Activated T-cell treated with anti-CD3 and anti-CD28 coated beads, Interleukin-2, amount 50 U/mL, for 4 hours (primary cell): ENCODE measurements around the gene JAG2. TPM values are rescaled to one million over a fixed set of nuclear protein-coding genes. Genes with fewer than 3 reads are reported as not detected.
"Not testable (repeated sequence)": the region's sequence is repeated elsewhere in the genome, so short reads cannot be mapped to it uniquely, and the experiment has no call there.

Experiments
- ATAC-seq, 2 donors: fragments of 200-7000 bp; cut with Tn5 transposase; one replicate each; pipeline ENCODE4 v1.10.0; 2021
- DNase-seq: peaks from one replicate; pipeline ENCODE4 v3.0.0-alpha.2; 2020
- H3K27me3 Mint-ChIP-seq: one replicate; pipeline ENCODE4 v1.8.0; 2021; ENCODE audit warnings: low read depth, mixed read lengths
- H3K36me3 Mint-ChIP-seq: one replicate; pipeline ENCODE4 v1.8.0; 2022; ENCODE audit warnings: mixed read lengths; ENCODE audit not compliant: insufficient read depth
- H3K4me1 Mint-ChIP-seq: one replicate; pipeline ENCODE4 v1.8.0; 2021; ENCODE audit warnings: low read depth, mixed read lengths
- H3K4me3 Mint-ChIP-seq: one replicate; pipeline ENCODE4 v1.8.0; 2021; ENCODE audit warnings: mild to moderate bottlenecking, moderate library complexity, mixed read lengths
- H3K9me3 Mint-ChIP-seq: one replicate; pipeline ENCODE4 v1.8.0; 2021; ENCODE audit warnings: mixed read lengths
- total RNA-seq, 3 donors: library from RNA; stranded (reverse); gene quantifications; one replicate each; pipeline ENCODE4 v1.2.1, GENCODE V29; 2021

Gene JAG2
- total RNA-seq, 3 donors from 2014 or later = 2.9 to 5.4 (median 5.2) TPM

DNA sequence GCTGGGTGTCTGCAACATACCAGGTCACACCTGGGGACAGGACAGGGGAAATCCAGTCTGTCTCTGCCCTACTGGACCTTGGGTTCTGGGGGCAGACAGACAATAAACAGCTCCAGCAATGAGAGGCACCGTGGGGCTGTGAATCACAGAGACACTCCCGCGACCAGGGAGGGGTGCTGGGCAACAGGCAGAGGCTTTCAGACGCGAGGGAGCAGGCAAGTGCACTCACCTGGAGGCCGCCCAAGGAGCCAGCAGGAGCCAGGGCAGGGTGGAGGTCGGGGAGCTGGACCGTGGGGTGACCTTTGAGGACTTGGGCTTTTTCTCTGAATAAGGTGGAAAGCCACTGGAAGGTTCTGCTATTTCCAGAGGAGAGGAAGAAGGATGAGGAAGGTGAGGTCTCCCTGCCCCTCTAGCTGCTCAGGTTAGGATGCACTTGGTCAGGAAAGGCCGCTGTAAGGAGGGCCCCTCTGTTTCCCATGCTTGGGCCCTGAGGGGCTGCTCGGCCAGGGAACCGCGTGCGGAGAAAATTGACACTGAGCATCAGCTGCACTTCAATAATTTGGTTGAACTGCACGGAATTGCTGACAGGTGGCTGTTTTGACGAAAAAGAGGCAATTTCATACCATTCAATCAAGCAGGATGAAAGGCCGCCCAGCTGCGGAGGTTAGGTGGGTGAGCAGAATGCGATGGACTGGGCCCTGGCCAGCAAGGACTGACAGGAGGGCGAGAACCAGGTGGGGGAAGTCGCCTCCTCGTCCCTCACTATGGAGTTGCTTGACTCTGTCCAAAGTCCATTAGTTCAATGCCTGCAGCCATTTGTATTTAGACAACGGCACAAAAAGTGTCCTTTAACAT, 42.2 kb downstream of the JAG2 start:
- Mint-ChIP-seq H3K4me1 (peaks cover 4% of the 10 kb centered on the region), H3K27me3 (peaks cover 13% of the 10 kb centered on the region), H3K4me3 (no peak overlapping the region), H3K9me3 (peaks cover 8% of the 10 kb centered on the region), H3K36me3 (no peaks in the 10 kb centered on the region)
- no peak for ATAC-seq
- no peak for DNase-seq

DNA sequence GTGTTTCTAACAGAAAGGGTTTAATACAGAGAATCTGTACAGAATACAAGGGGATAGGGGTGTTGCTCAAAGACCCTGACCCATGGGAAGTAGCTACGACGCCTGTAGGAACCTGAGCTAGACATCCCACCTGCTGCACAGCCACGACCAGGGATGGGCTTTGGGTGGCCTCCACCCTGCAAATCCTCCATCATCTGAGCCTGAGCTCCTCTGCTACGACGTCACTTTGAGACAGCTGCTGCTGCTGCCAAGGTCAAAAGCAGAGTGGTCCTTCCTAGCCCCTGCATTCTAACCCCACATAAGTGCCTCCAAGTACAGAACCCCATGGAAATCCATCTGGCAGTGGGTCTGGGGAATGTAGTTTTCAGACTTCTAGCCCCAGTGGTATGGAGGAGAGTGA, 43.8 kb downstream of the JAG2 start:
- no peaks in the 10 kb centered on the region for H3K36me3 Mint-ChIP-seq
- H3K27me3 Mint-ChIP-seq = peaks cover 13% of the 10 kb centered on the region
- no peak for ATAC-seq
- H3K9me3 Mint-ChIP-seq = peaks cover 9% of the 10 kb centered on the region
- H3K4me3 Mint-ChIP-seq = no peak overlapping the region
- H3K4me1 Mint-ChIP-seq = peaks cover 4% of the 10 kb centered on the region
- DNase-seq = no peak

DNA sequence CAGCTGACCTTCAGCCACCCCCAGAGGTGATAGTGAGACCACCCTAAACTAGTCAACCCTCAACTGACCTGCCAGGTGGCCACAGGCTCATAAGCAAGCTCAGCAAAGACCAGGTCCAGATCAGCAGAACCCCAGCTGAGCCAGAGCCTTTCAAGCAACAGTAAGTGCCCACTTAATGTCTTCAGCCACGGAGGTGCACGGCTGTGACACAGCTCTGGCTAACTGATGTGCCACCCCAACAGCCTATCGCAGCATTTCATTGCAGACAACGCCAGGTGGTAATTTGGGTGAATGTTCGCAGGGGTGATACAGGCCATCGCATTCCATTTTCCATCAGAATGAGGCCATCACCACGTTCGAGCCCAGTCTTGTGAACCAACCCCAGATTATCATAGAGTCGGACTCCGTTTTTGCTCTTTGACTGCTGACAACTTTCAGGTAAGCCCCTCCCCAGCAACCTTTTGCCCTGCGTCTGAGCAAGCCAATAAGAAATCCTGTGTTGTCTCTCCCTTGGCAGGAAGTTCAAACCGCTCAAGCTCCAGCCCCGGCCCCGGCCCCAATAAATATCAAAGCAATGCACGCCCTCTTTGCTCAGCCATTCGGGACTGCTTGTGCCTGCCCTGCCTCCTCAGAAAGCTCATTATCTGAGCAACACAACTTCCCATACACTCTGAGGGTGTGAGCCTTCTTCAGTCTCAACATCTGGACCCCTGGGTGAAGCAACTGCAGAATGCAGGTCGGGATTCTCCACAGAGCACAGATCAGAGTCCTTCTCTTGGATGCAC, 44.4 kb downstream of the JAG2 start:
- peaks cover 9% of the 10 kb centered on the region for H3K27me3 Mint-ChIP-seq
- DNase-seq = no peak
- peaks cover 4% of the 10 kb centered on the region for H3K4me1 Mint-ChIP-seq
- H3K9me3 Mint-ChIP-seq = peaks cover 9% of the 10 kb centered on the region
- no peak overlapping the region for H3K4me3 Mint-ChIP-seq
- no peaks in the 10 kb centered on the region for H3K36me3 Mint-ChIP-seq
- peak in 1 of 2 donors; percentile 14 for ATAC-seq

DNA sequence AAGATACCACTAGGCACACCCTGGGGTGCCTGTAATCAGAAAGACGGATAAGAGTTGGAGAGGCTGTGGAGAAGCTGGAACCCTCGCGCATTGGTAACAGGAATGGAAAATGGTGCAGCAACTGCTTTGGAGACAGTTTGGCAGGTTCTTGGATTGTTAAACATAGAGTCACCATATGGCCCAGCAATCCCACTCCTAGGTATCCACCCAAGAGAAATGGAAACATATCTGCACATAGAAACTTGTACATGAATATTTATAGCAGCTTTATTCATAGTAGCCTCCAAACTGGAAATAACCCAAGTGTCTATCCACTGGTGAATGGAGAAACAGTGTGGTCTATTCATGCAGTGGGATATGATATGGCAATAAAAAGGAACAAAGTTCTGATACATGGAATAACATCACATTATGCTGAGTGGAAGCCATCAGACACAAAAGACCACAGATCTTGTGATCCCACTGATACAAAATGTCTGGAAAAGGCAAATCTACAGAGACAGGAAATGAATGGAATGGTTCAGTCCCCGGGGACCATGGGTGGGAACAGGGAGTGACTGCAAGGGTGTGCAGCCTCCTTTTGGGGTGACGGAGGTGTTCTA, 45.4 kb downstream of the JAG2 start:
- ATAC-seq = no peak
- peaks cover 13% of the 10 kb centered on the region for H3K27me3 Mint-ChIP-seq

DNA sequence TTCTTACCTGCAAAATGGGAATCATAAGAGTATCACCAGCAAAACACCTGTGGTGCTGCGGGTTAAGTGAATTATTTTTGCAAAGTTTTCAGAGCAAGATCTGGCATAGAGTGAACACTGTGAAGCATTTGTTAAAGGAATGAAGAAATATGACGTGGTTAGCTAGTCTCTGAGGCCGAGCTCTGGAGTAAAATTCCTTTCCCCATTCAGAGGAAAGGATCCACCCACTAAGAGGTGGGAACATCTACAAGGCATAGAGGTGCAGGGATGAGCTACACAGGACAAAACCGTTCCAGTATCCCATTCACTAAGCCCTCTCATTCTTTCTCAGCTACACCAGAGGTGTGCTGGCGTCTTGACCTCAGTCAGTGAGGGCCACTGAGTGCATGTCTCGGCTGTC, 48.5 kb downstream of the JAG2 start:
- ATAC-seq = no peak
- H3K27me3 Mint-ChIP-seq = peaks cover 8% of the 10 kb centered on the region
- H3K4me3 Mint-ChIP-seq = no peak overlapping the region
- no peaks in the 10 kb centered on the region for H3K36me3 Mint-ChIP-seq
- H3K4me1 Mint-ChIP-seq = peaks cover 4% of the 10 kb centered on the region
- H3K9me3 Mint-ChIP-seq = peaks cover 9% of the 10 kb centered on the region
- no peak for DNase-seq

More for the DNA sequence above, 45.4 kb downstream of the JAG2 start:
- Mint-ChIP-seq H3K36me3 (no peaks in the 10 kb centered on the region), H3K9me3 (peaks cover 9% of the 10 kb centered on the region), H3K4me1 (peaks cover 4% of the 10 kb centered on the region), H3K4me3 (no peak overlapping the region)
- no peak for DNase-seq

DNA sequence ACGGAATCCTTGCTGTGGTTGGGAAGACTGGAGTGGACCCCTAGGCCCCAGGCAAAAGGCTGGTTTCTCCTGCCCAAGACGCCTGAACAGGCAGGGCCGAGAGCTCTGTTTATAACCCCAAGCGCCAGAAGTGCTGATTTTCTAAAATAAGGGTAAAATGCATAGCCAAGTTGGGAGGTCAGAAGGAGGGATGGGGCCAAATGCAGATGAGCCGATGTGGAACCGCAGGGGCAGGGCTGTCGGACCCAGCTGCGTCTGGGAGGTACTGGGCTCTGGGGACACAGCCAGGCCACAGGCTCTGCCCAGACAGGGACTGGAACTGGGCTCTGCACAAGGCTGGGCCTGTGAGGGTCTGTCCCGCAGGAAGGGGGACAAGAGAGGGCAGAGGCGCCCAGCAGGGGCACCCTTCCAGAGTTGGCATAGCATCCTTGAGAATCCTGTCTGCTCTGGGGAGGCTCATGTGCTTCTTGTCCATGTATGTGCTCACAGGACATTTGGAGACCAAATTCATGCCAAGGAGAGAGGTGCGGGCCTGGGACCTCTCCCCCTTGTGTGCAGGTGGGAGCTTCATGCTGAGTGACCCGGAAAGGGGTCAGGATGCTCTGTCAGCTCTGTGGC, 49.1 kb downstream of the JAG2 start:
- Mint-ChIP-seq H3K4me3 (no peak overlapping the region), H3K27me3 (peaks cover 8% of the 10 kb centered on the region), H3K4me1 (peaks cover 2% of the 10 kb centered on the region), H3K9me3 (peaks cover 9% of the 10 kb centered on the region), H3K36me3 (no peaks in the 10 kb centered on the region)
- ATAC-seq (no peak), DNase-seq (no peak)

DNA sequence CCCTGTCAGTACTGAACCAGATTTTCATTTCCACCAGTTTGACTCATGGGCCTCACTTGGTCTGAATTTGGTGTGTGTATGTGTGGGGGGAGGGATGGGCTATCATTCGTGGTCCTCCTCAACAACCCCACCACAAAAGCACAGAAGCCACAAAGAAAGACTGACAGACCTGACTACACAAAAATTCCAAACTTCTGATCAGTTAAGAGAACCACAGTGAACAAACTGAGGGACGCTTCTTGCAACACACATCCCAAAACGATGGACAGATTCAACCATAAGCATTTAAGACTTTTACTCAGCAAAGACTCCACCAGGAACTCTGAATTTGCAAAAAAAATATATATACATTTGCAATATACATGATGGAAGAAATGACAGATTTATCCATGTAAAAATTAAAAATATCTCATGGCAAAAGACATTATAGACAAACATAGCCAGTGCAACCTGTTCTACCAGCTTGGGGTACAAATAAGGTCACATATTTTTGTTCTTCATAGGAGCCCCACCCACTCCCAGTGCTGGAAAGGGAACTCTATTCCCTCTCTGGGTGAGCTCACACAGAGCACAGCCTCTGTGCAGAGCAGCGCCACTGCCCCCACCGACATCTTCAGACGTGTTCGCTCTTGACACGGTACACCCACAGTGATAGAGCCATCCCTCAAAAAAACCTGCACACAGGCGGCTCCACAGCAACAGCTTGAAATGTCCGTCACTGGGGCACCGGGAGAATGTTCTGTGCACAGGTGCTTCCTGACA, 49.7 kb downstream of the JAG2 start:
- Mint-ChIP-seq H3K4me3 (no peak overlapping the region), H3K4me1 (no peaks in the 10 kb centered on the region), H3K36me3 (no peaks in the 10 kb centered on the region), H3K9me3 (peaks cover 9% of the 10 kb centered on the region), H3K27me3 (peaks cover 8% of the 10 kb centered on the region)
- no peak for DNase-seq
- no peak for ATAC-seq

DNA sequence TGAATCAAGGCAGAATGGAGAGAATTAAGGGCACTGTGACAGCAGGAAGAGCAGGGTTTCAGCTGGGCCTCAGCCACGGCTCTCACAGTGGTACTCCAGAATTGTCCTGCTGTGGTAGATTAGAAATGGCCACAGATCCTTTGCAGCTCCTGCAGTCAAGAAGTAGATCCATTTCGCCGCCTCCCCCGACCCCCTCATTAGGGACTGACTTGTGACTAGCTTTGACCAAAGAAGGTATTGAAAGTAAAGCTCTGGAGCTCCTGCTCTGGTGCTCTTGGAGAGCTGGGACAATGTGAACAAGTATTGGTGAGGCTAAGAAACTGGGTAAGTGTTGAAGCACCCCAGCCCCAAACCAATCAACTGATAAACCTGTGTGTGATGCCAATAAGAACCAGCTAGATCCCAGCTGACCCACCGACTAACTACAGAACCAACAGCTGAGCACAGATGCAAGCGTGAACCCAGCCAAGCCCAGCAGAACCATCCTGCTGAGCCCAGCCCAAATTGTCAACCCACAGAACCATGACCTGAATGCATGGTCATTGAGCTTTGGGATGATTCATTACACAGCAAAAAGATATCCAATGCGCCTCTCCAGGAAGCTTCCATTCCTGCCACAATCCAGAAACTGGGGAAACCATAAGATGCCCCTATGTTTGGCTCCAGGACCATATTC, 50.7 kb downstream of the JAG2 start:
- no peaks in the 10 kb centered on the region for H3K4me1 Mint-ChIP-seq
- DNase-seq (no peak), ATAC-seq (no peak)
- no peak overlapping the region for H3K4me3 Mint-ChIP-seq
- peaks cover 9% of the 10 kb centered on the region for H3K9me3 Mint-ChIP-seq
- H3K36me3 Mint-ChIP-seq = no peaks in the 10 kb centered on the region
- H3K27me3 Mint-ChIP-seq = peaks cover 8% of the 10 kb centered on the region

DNA sequence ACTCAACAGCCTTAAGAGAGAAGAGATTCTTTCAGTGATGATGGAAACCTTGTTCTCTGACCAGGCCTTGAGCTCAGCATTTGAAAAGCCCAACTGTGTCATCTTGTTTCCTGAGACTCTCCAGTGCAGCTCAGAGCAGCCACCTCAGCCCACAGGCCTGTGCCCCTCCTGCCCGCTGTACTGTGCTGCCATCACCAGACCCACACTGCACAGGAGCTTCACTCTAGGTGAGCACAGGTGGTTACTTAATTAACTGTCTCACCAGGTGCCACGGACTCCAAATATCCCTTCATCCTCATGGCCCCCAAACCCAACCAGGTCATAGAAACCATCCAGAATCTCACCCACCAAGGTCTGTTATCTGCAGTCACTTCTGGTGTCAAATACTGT, 51.3 kb downstream of the JAG2 start:
- Mint-ChIP-seq H3K27me3 (peaks cover 8% of the 10 kb centered on the region), H3K36me3 (no peaks in the 10 kb centered on the region), H3K4me1 (no peaks in the 10 kb centered on the region), H3K4me3 (no peak overlapping the region), H3K9me3 (peaks cover 8% of the 10 kb centered on the region)
- no peak for ATAC-seq
- DNase-seq = no peak

DNA sequence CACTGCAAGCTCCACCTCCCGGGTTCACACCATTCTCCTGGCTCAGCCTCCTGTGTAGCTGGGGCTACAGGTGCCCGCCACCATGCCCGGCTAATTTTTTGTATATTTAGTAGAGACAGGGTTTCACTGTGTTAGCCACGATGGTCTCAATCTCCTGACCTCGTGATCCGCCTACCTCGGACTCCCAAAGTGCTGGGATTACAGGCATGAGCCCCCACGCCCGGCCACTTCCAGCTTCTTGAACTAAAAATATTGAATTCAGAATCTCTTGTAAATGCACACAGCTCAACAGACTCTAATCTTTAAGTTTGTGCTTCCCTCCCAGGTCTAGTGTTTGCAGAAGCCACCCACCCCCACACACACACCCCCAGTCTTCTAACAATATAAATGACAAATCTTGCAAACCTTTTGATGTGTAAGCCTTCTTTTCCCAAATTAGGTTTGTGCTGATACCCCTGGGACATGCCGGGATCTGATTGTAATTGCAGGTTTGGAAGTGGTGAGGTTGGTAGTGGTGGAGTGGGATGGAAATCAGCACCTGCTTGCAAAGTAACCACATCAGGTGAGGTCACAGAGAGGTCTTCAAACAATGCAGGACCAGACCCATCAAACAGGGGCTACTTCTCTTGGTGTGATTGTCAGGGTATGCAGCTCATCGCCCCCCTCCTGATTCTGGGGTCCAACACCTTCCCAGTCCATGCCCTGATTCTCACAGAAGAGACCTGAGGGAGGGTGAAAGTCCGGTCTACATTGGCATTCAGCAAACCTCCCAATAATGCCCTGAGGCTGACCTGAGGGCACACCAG, 51.9 kb downstream of the JAG2 start:
- Mint-ChIP-seq H3K4me1 (no peaks in the 10 kb centered on the region), H3K9me3 (peaks cover 4% of the 10 kb centered on the region), H3K27me3 (peaks cover 8% of the 10 kb centered on the region), H3K36me3 (no peaks in the 10 kb centered on the region), H3K4me3 (no peak overlapping the region)
- DNase-seq (no peak), ATAC-seq (no peak)

DNA sequence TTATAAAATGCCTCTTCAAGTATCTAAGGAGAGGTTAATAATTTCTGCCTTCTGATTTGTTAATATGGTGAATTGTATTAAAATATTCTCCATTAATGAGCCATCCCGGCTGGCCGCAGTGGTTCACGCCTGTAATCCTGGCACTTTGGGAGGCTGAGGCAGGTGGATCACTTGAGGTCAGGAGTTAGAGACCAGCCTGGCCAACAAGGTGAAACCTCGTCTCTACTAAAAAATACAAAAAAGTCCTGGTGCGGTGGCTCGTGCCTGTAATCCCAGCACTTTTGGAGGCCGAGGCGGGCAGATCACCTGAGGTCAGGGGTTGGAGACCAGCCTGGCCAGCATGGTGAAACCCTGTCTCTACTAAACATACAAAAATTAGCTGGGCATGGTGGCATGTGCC, 59.3 kb downstream of the JAG2 start:
- not testable (repeated sequence) for H3K9me3 Mint-ChIP-seq, DNase-seq, H3K4me3 Mint-ChIP-seq, H3K36me3 Mint-ChIP-seq, H3K4me1 Mint-ChIP-seq, ATAC-seq
- peaks cover 13% of the 10 kb centered on the region for H3K27me3 Mint-ChIP-seq

DNA sequence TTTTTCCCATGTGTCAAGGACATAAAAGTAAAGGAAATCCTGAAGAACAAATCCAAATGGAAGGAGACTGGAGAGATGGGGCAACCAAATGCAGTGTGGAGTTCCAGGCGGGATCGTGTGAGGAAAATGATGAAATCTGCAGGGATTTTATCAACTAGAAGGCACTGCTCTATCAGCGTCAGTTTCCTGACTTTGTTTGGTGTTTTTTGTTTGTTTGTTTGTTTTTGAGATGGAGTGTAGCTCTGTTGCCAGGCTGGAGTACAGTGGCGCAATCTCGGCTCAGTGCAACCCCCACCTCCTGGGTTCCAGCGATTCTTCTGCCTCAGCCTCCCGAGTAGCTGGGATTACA, 60.1 kb downstream of the JAG2 start:
- Mint-ChIP-seq H3K36me3 (no peaks in the 10 kb centered on the region), H3K4me1 (peaks cover 4% of the 10 kb centered on the region), H3K27me3 (peaks cover 20% of the 10 kb centered on the region), H3K9me3 (no peaks in the 10 kb centered on the region), H3K4me3 (no peak overlapping the region)
- DNase-seq (no peak), ATAC-seq (no peak)
